ENCODE measurements around the gene XDH. TPM values are rescaled to one million over a fixed set of nuclear protein-coding genes. Genes with fewer than 3 reads are reported as not detected.

XDH gene
- total RNA-seq, 1 experiment from 2014 or later = not detected

DNA sequence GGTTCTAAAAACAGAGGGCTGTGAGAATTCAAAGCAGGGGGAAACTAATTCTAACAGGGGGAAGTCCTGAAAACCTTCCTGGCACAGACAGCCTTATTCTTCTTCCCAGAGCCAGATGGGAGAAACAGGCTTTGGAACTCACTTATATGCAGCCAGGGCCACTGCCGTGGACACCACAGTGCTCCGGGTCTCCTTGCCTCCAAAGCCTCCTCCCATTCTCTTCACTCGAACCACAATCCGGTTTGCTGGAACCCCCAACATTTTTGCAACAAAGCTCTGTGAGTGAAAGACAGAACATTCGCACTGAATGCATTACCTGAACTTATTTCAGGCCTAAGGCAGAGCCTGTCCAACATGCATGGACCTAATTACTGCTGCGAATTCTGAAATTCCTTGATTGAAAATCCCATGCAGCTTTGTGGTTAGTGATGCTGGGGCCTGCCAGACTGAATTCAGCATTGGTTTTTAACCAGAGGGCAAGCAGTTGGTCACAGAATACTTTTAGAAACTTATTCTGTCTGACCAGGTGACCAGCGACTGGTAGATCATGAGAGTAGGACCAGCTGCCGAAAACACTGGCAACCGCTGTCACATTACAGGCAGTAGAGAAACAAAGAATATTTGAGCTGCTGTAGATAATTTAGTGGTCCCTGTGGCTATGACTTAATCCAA lies 48.6 kb downstream of the XDH start:
- H3K4me3 ChIP-seq = no peak overlapping the region
- DNase-seq = no peak
- H3K27me3 ChIP-seq = no peaks in the 10 kb centered on the region; the same call in 1 of the 2 replicates
- H3K4me1 ChIP-seq = no peaks in the 10 kb centered on the region
- H3K27ac ChIP-seq = no peak overlapping the region
- no peaks in the 10 kb centered on the region for H3K36me3 ChIP-seq
- no peaks in the 10 kb centered on the region for H3K9me3 ChIP-seq (replicated peaks)

- Histone ChIP-seq H3K4me3 (no peak overlapping the region), H3K9me3 (replicated peaks) (no peaks in the 10 kb centered on the region), H3K4me1 (no peaks in the 10 kb centered on the region), H3K36me3 (no peaks in the 10 kb centered on the region), H3K27me3 (no peaks in the 10 kb centered on the region; the same call in 1 of the 2 replicates), H3K27ac (no peak overlapping the region)
- DNase-seq = no peak
Measured at GRCh38 chr2:31365348-31365747, 49.2 kb downstream of the XDH start.

DNA sequence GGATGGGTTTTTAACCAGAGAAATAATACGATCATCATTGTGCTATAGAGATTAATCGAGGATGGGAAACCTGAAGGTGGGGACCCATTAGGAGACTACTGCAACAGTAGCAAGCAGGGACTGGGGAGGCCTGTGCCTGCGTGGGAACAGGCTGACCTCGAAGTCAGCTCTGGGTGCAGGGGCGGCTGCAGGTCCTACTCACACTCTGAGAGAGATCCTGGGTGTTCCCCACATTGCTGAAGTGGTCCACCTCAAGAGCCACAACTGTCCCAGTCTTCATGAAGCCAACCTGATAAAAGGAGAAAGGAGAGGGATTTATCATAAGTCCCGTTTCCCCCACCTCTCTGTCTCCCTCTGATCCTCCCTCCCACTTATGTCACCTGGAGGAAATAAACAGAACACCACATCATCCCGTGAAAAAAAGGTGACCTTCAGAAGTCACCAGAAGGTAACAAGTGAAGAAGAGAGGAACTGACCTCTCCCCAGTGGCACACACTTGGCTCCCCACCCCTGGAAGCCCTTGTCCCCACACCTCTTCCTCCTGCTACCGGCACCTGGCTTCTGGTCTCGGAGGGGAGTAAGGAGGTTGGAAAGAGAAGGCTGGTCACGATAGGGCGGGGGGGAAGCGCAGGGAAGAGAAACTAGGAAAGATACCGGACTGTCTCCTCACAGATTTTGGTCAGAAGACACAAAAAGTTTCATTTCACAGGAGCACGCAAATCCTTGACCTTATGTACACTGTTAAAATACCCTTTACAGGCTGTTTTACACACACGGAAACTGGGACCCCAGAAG lies 50.4 kb downstream of the XDH start:
- no peak for DNase-seq
- Histone ChIP-seq H3K27ac (no peak overlapping the region), H3K9me3 (replicated peaks) (no peaks in the 10 kb centered on the region), H3K4me1 (no peaks in the 10 kb centered on the region), H3K36me3 (no peaks in the 10 kb centered on the region), H3K4me3 (no peak overlapping the region), H3K27me3 (no peaks in the 10 kb centered on the region; the same call in 1 of the 2 replicates)

DNA sequence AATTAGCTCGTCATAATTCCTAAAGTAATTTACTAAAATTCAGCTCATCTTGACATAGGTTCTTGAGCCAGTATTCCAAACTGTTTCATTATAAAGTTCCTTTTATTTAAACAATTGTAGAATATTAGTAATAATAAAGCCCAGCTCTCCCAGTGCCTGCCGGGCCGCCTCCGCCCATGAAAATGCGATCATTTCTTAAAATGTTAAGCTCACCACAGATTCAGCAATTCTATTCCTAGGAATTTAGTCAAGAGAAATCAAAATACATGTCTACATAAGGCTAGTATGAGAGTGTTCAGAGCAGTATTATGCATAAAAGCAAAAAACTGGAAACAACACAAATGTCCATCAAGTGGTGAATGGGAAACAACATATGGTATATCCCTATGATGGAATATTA lies 52.0 kb downstream of the XDH start:
- no peaks in the 10 kb centered on the region for H3K36me3 ChIP-seq
- H3K27ac ChIP-seq = no peak overlapping the region
- H3K27me3 ChIP-seq = peaks cover 4% of the 10 kb centered on the region
- no peak overlapping the region for H3K4me3 ChIP-seq
- H3K9me3 ChIP-seq (replicated peaks) = no peaks in the 10 kb centered on the region
- no peak for DNase-seq
- H3K4me1 ChIP-seq = no peaks in the 10 kb centered on the region

GRCh38 chr2:31359229-31359628 lies 55.3 kb downstream of the XDH start:
- no peak for DNase-seq
- Histone ChIP-seq H3K9me3 (replicated peaks) (no peaks in the 10 kb centered on the region), H3K36me3 (no peaks in the 10 kb centered on the region), H3K4me1 (no peaks in the 10 kb centered on the region), H3K4me3 (no peak overlapping the region), H3K27me3 (peaks cover 4% of the 10 kb centered on the region; the same call in 1 of the 2 replicates), H3K27ac (no peak overlapping the region)

DNA sequence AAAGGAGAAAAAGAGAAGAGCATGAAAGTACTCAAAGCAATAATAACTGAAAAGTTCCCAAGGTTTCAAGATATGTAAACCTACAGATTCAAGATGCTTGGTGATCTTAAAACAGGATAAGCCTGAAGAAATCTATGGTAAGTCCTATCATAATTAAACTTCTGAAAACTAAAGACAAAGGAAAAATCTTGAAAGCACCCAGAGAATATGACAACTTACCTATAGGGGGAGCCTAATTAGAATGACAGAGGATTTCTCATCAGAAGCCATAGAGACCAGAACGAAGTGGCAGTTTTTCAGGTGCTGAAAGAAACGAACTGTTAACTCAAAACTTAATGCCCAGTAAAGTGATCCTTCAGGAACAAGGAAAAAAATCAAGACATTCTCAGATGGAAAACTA lies 59.7 kb downstream of the XDH start:
- Histone ChIP-seq H3K36me3 (no peaks in the 10 kb centered on the region), H3K4me3 (no peak overlapping the region), H3K9me3 (replicated peaks) (no peaks in the 10 kb centered on the region), H3K4me1 (no peaks in the 10 kb centered on the region), H3K27ac (no peak overlapping the region), H3K27me3 (peaks cover 4% of the 10 kb centered on the region; the same call in 1 of the 2 replicates)
- no peak for DNase-seq

DNA sequence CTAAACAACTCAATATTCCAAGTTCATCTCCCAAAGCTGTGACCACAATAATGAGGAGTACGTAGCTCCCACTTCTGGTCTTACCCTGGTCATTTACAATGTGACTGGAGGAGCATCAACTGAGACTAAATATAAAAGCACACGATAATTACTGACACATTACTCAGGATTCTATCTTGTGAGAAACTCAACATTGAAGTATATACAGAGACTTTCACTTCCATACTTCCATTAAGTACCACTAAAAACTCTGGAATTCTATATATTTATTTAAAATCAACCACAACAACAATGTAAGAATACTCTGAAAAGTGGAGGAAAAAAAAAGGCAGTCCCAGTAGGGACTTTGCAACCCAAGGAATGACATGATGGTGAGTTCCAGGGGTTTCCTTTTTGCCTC lies 61.4 kb downstream of the XDH start:
- Histone ChIP-seq H3K27ac (no peak overlapping the region), H3K9me3 (replicated peaks) (no peaks in the 10 kb centered on the region), H3K27me3 (peaks cover 4% of the 10 kb centered on the region; the same call in 1 of the 2 replicates), H3K4me3 (no peak overlapping the region), H3K4me1 (no peaks in the 10 kb centered on the region), H3K36me3 (no peaks in the 10 kb centered on the region)
- no peak for DNase-seq

DNA sequence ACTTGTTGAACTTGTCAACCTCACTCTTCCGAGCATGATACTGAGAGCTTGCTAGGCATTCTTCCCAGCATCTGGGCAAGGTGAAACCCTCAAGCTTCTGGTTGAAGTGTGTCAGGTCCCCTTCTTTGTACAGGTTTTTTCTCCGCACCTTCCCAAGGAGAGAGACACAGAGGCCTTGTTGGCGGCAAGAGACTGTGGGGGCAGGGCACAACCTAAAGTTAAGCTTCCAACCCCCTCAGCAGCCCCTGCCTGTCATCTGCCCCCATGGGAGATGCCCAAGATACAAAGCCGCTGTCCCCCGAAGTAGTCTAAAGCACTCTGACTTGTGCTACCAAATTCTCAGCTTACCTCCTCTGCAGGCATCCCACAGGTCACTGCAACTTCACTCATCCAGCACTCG lies 64.9 kb downstream of the XDH start:
- Histone ChIP-seq H3K36me3 (no peaks in the 10 kb centered on the region), H3K4me3 (no peak overlapping the region), H3K9me3 (replicated peaks) (no peaks in the 10 kb centered on the region), H3K4me1 (no peaks in the 10 kb centered on the region), H3K27me3 (peaks cover 8% of the 10 kb centered on the region; the same call in 1 of the 2 replicates), H3K27ac (no peak overlapping the region)
- no peak for DNase-seq

- Histone ChIP-seq H3K4me3 (no peak overlapping the region), H3K27me3 (peaks cover 8% of the 10 kb centered on the region; the same call in 1 of the 2 replicates), H3K4me1 (no peaks in the 10 kb centered on the region), H3K36me3 (no peaks in the 10 kb centered on the region), H3K27ac (no peak overlapping the region), H3K9me3 (replicated peaks) (no peaks in the 10 kb centered on the region)
- DNase-seq = no peak
Measured at GRCh38 chr2:31349160-31349559, 65.4 kb downstream of the XDH start.

GRCh38 chr2:31348618-31349017 lies 65.9 kb downstream of the XDH start:
- no peak for DNase-seq
- Histone ChIP-seq H3K4me3 (no peak overlapping the region), H3K4me1 (no peaks in the 10 kb centered on the region), H3K9me3 (replicated peaks) (no peaks in the 10 kb centered on the region), H3K27ac (no peak overlapping the region), H3K36me3 (no peaks in the 10 kb centered on the region), H3K27me3 (peaks cover 8% of the 10 kb centered on the region; the same call in 1 of the 2 replicates)

DNA sequence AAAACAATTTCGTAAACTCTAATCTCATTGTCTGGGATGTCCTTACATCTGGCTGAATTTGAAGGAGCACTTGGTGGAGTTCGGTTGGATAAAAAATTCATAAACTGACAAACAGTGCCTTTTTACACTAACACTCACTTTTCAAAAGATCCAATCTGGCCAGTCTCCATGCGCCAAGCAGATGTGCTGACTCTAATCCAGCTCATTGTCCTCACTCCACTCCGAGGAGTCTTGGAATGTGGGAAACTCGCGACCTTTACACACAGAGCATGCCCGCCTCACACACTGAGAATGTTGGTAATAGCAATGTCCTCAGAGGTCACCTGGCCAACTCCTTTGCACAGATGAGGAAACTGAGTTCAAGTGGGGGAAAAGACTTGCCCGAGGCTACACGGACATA lies 66.8 kb downstream of the XDH start:
- DNase-seq = no peak
- H3K36me3 ChIP-seq = no peaks in the 10 kb centered on the region
- H3K4me3 ChIP-seq = no peak overlapping the region
- no peak overlapping the region for H3K27ac ChIP-seq
- peaks cover 8% of the 10 kb centered on the region; the same call in 1 of the 2 replicates for H3K27me3 ChIP-seq
- H3K4me1 ChIP-seq = no peaks in the 10 kb centered on the region
- no peaks in the 10 kb centered on the region for H3K9me3 ChIP-seq (replicated peaks)

DNA sequence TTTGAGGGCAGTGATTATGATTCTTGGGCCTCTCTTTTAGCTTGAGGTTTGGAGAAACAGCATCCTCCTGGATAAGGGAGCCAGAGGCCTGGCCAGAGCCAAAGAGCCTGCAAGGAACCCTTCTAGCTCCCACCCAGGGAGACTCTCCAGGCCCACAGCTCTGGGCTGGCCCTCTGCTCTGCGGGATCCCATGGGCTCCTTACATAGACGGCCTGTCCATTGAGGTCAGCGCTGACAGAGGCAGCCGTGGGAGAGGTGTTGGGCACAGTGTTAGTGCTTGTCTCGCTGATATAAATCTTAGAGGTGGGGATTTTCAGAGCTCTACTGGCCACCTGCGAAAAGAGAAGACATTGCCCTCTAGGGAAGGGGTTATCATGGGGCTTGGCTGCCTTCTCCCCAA lies 67.2 kb downstream of the XDH start:
- DNase-seq = no peak
- Histone ChIP-seq H3K27ac (no peak overlapping the region), H3K27me3 (peaks cover 8% of the 10 kb centered on the region; the same call in 1 of the 2 replicates), H3K9me3 (replicated peaks) (no peaks in the 10 kb centered on the region), H3K4me1 (no peaks in the 10 kb centered on the region), H3K36me3 (no peaks in the 10 kb centered on the region), H3K4me3 (no peak overlapping the region)

GRCh38 chr2:31344447-31344846 lies 70.1 kb downstream of the XDH start:
- Histone ChIP-seq H3K9me3 (replicated peaks) (no peaks in the 10 kb centered on the region), H3K27ac (no peak overlapping the region), H3K36me3 (no peaks in the 10 kb centered on the region), H3K4me3 (no peak overlapping the region), H3K27me3 (peaks cover 8% of the 10 kb centered on the region; the same call in 1 of the 2 replicates), H3K4me1 (no peaks in the 10 kb centered on the region)
- DNase-seq = no peak

DNA sequence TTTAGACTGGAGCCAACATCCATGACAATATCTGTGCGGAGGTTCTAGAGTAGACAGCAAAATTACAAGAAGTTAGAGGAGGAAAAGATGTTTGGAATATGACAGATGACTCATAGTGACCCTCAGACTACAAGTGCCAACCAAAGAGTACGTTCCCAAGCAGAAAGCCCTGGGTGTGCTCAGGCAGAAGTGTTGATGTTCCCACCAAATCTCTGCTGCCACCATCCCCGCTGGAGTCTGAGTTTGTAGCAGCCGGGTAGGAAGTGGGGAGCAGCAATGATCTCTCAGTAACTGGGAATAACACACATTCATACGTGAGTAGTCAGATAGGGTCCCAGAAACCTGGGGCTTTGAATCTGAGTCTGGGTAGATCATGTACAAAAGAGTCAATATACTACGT lies 73.2 kb downstream of the XDH start:
- Histone ChIP-seq H3K4me3 (no peak overlapping the region), H3K27me3 (no peaks in the 10 kb centered on the region; the same call in 1 of the 2 replicates), H3K36me3 (no peaks in the 10 kb centered on the region), H3K9me3 (replicated peaks) (no peaks in the 10 kb centered on the region), H3K27ac (no peak overlapping the region), H3K4me1 (no peaks in the 10 kb centered on the region)
- DNase-seq = no peak

GRCh38 chr2:31339696-31340095 lies 74.8 kb downstream of the XDH start:
- Histone ChIP-seq H3K9me3 (replicated peaks) (no peaks in the 10 kb centered on the region), H3K36me3 (no peaks in the 10 kb centered on the region), H3K27ac (no peak overlapping the region), H3K27me3 (no peaks in the 10 kb centered on the region; the same call in 1 of the 2 replicates), H3K4me1 (no peaks in the 10 kb centered on the region), H3K4me3 (no peak overlapping the region)
- no peak for DNase-seq
